Natural killer cell (primary cell): ENCODE measurements around the gene MSL2. TPM values are rescaled to one million over a fixed set of nuclear protein-coding genes. Genes with fewer than 3 reads are reported as not detected.
"Not testable (repeated sequence)": the region's sequence is repeated elsewhere in the genome, so short reads cannot be mapped to it uniquely, and the experiment has no call there.

Experiments
- ATAC-seq, 3 donors: fragments of 150-1000 bp in 2 of 3; fragments of 200-7000 bp in 1 of 3; cut with Tn5 transposase; 1 replicate in 1 of 3; 2 replicates in 2 of 3; pipeline ENCODE4 v1.10.0; 2021; ENCODE audit warnings: mild to moderate bottlenecking in 2 of 3, moderate library complexity in 2 of 3
- DNase-seq, 2 donors: peaks; one replicate each; pipeline versions ENCODE4 v3.0.0 to v3.0.0-alpha.2; 2013 to 2021; ENCODE audit warnings: mixed read lengths in 1 of 2
- H3K27ac ChIP-seq: one replicate; pipeline ENCODE4 v1.5.1; 2013; ENCODE audit warnings: mild to moderate bottlenecking, low read length
- H3K27me3 ChIP-seq: one replicate; pipeline ENCODE4 v1.6.1; 2013; ENCODE audit warnings: low read length; ENCODE audit not compliant: control insufficient read depth, insufficient read depth
- H3K36me3 ChIP-seq: one replicate; pipeline ENCODE4 v1.6.1; 2013; ENCODE audit warnings: low read length; ENCODE audit not compliant: control insufficient read depth, insufficient read depth
- H3K4me1 ChIP-seq: one replicate; pipeline ENCODE4 v1.6.1; 2013; ENCODE audit warnings: low read length; ENCODE audit not compliant: control insufficient read depth, insufficient read depth
- H3K4me3 ChIP-seq: one replicate; pipeline ENCODE4 v1.5.1; 2013; ENCODE audit warnings: low read length
- H3K9me3 ChIP-seq: one replicate; pipeline ENCODE4 v1.6.1; 2013; ENCODE audit warnings: low read length; ENCODE audit not compliant: control insufficient read depth, insufficient read depth
- H3K27ac Mint-ChIP-seq, 2 donors: one replicate each; pipeline ENCODE4 v1.8.0; 2022; ENCODE audit warnings: mild to moderate bottlenecking in 2 of 2, mixed read lengths in 2 of 2, moderate library complexity in 1 of 2
- H3K27me3 Mint-ChIP-seq, 2 donors: one replicate each; pipeline ENCODE4 v1.8.0; 2022; ENCODE audit warnings: low read depth in 2 of 2, mixed read lengths in 2 of 2
- H3K36me3 Mint-ChIP-seq: one replicate; pipeline ENCODE4 v1.8.0; 2022; ENCODE audit warnings: mixed read lengths
- H3K4me1 Mint-ChIP-seq, 2 donors: one replicate each; pipeline ENCODE4 v1.8.0; 2022; ENCODE audit warnings: mixed read lengths in 2 of 2
- H3K4me3 Mint-ChIP-seq: one replicate; pipeline ENCODE4 v1.8.0; 2022; ENCODE audit warnings: mild to moderate bottlenecking, moderate library complexity, mixed read lengths
- H3K9me3 Mint-ChIP-seq, 2 donors: one replicate each; pipeline ENCODE4 v1.8.0; 2022; ENCODE audit warnings: mixed read lengths in 2 of 2
- CTCF ChIP-seq: fragments of 200-600 bp; IDR thresholded peaks from one replicate; pipeline ENCODE4 v1.8.0; 2022; ENCODE audit warnings: antibody characterized with exemption
- WGBS: methylation state at CpG from one replicate; pipeline ENCODE4 v1.1.7; 2013; ENCODE audit warnings: missing lambda C conversion rate; ENCODE audit not compliant: insufficient coverage; 5-methylcytosine and 5-hydroxymethylcytosine counted together
- intact Hi-C: fragments of 100-400 bp; cut with micrococcal nuclease; formaldehyde crosslinking; loops from one replicate; pipeline ENCODE4 v1.14.2; 2022
- total RNA-seq, 4 donors: library from RNA; stranded (reverse); fragments of 120-200 nt in 1 of 4; gene quantifications; one replicate each; pipeline versions ENCODE4 v1.2.3 to v1.2.4, GENCODE V29; 2013 to 2022

The MSL2 gene
- total RNA-seq, 3 donors from 2014 or later (not counting 1 experiment from before 2014, with no cell fraction given): 104 to 114 (median 110) TPM

- DNase-seq (no peak), ATAC-seq (peak in 1 of 3 donors; percentile 21)
- Mint-ChIP-seq H3K27me3 (no peaks in the 10 kb centered on the region), H3K9me3 (no peaks in the 10 kb centered on the region), H3K36me3 (no peaks in the 10 kb centered on the region), H3K4me3 (no peak overlapping the region), H3K27ac (peak overlapping the region; percentile 9 to 19), H3K4me1 (peaks cover 8 to 12% of the 10 kb centered on the region in 2 donors)
- H3K4me3 ChIP-seq: no peak overlapping the region
- intact Hi-C loops: no loop called here
- 37% methylated on average over 7 of the region's 7 CpGs for WGBS
- no peak for TF ChIP-seq CTCF
- no peaks in the 10 kb centered on the region for H3K4me1 ChIP-seq
- H3K9me3 ChIP-seq: no peaks in the 10 kb centered on the region
- no peaks in the 10 kb centered on the region for H3K27me3 ChIP-seq
- no peak overlapping the region for H3K27ac ChIP-seq
- no peaks in the 10 kb centered on the region for H3K36me3 ChIP-seq
These were observed 60.9 kb downstream of the MSL2 start for GRCh38 chr3:136135039-136135802.

GRCh38 chr3:136134091-136134490 is 62.0 kb downstream of the MSL2 start:
- H3K27ac ChIP-seq: no peak overlapping the region
- WGBS: 100% methylated on average over 1 of the region's 1 CpG
- no peaks in the 10 kb centered on the region for H3K36me3 Mint-ChIP-seq
- H3K27ac Mint-ChIP-seq: no peak overlapping the region
- no peaks in the 10 kb centered on the region for H3K27me3 ChIP-seq
- H3K9me3 Mint-ChIP-seq: no peaks in the 10 kb centered on the region
- H3K4me3 Mint-ChIP-seq: no peak overlapping the region
- DNase-seq: no peak
- intact Hi-C loops: no loop called here
- H3K9me3 ChIP-seq: no peaks in the 10 kb centered on the region
- ATAC-seq: no peak
- no peaks in the 10 kb centered on the region for H3K27me3 Mint-ChIP-seq
- H3K4me3 ChIP-seq: no peak overlapping the region
- H3K36me3 ChIP-seq: no peaks in the 10 kb centered on the region
- peaks cover 11 to 16% of the 10 kb centered on the region in 2 donors for H3K4me1 Mint-ChIP-seq
- no peak for TF ChIP-seq CTCF
- H3K4me1 ChIP-seq: no peaks in the 10 kb centered on the region

DNA sequence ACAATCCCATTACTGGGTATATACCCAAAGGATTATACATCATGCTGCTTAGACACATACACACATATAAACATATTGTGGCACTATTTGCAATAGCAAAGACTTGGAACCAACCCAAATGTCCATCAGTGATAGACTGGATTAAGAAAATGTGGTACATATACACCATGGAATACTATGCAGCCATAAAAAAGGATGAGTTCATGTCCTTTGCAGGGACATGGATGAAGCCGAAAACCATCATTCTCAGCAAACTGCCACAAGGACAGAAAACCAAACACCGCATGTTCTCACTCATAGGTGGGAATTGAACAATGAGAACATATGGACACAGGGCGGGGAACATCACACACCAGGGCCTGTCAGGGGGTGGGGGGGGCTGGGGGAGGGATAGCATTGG is 64.5 kb downstream of the MSL2 start:
- H3K9me3 Mint-ChIP-seq: not testable (repeated sequence)

GRCh38 chr3:136122006-136122405 is 74.1 kb downstream of the MSL2 start:
- Mint-ChIP-seq H3K9me3 (peaks cover 0 to 3% of the 10 kb centered on the region in 2 donors), H3K27me3 (no peaks in the 10 kb centered on the region), H3K4me1 (no peaks in the 10 kb centered on the region), H3K4me3 (no peak overlapping the region), H3K36me3 (no peaks in the 10 kb centered on the region), H3K27ac (no peak overlapping the region)
- no peak overlapping the region for H3K4me3 ChIP-seq
- 88% methylated on average over 3 of the region's 4 CpGs for WGBS
- DNase-seq (no peak), ATAC-seq (no peak)
- H3K36me3 ChIP-seq: no peaks in the 10 kb centered on the region
- no peaks in the 10 kb centered on the region for H3K4me1 ChIP-seq
- no peaks in the 10 kb centered on the region for H3K9me3 ChIP-seq
- no peaks in the 10 kb centered on the region for H3K27me3 ChIP-seq
- no peak for TF ChIP-seq CTCF
- intact Hi-C loops: no loop called here
- no peak overlapping the region for H3K27ac ChIP-seq

More for the DNA sequence above, 64.5 kb downstream of the MSL2 start:
- H3K4me1 ChIP-seq, H3K36me3 ChIP-seq, H3K27ac ChIP-seq, H3K36me3 Mint-ChIP-seq, H3K27me3 Mint-ChIP-seq, ATAC-seq, H3K4me3 Mint-ChIP-seq, H3K4me3 ChIP-seq, H3K27ac Mint-ChIP-seq, intact Hi-C loops, H3K9me3 ChIP-seq, DNase-seq, H3K27me3 ChIP-seq: not testable (repeated sequence)
- 100% methylated on average over 2 of the region's 3 CpGs for WGBS
- H3K4me1 Mint-ChIP-seq: peaks cover 11 to 19% of the 10 kb centered on the region in 2 donors
